GM19395 (cell line): ENCODE measurements around the gene MED15.
"Not testable (repeated sequence)": the region's sequence is repeated elsewhere in the genome, so short reads cannot be mapped to it uniquely, and the experiment has no call there.

Experiments used
- ATAC-seq: cut with Tn5 transposase; IDR thresholded peaks from one replicate; pipeline ENCODE4 v1.9.1; 2021; ENCODE audit warnings: mild to moderate bottlenecking, moderate library complexity; ENCODE audit not compliant: unreplicated experiment

Gene MED15

DNA sequence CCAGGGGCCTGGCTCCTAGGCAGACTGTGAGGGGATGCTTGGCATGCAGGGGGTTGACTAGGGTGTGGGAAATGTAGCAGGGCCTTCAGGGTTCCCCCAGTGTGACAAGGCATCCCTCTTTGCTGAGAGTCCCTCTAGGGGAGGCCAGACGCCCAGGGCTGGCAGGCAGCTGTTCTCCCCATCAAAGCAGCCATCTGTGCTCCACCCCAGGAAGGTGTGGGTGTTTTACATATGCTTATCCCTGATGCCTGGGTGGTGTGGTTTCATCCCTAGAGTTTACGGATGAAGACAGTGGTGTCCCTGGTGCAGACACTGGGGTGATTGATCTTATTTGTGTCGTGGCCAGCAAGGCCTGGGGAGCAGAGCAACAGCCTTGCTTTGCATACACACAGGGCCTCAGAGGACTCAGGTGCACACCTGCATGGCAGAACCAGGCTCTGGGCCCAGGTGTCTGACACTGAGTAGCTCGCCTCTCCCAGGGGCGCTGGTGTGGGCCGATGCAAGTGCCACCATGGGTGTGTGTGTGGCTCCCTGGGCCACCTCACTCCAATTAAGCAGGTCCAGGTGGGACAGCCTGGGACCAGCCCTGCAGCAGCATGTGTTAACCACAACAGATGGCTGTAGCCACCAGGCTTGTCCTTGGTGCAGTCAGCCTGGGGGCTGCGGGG lies 74.2 kb downstream of the MED15 start:
- no peak for ATAC-seq

DNA sequence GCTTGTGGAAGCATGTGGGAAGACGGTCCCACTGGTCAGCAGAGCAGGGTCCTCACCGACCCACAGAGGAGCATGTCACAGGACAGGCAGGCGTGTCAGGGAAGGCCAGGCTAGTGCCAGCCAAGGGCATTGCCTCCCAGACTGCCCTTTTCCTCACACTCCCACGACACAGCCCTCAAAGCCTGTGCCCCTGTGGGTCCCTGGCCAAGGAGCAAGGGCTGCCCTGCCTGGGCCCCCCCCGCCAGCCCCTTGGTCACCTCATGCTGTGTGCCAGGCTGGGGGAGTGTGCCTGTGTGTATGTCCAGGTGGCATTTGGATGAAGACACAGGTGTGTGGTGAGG lies 74.7 kb downstream of the MED15 start:
- no peak for ATAC-seq

DNA sequence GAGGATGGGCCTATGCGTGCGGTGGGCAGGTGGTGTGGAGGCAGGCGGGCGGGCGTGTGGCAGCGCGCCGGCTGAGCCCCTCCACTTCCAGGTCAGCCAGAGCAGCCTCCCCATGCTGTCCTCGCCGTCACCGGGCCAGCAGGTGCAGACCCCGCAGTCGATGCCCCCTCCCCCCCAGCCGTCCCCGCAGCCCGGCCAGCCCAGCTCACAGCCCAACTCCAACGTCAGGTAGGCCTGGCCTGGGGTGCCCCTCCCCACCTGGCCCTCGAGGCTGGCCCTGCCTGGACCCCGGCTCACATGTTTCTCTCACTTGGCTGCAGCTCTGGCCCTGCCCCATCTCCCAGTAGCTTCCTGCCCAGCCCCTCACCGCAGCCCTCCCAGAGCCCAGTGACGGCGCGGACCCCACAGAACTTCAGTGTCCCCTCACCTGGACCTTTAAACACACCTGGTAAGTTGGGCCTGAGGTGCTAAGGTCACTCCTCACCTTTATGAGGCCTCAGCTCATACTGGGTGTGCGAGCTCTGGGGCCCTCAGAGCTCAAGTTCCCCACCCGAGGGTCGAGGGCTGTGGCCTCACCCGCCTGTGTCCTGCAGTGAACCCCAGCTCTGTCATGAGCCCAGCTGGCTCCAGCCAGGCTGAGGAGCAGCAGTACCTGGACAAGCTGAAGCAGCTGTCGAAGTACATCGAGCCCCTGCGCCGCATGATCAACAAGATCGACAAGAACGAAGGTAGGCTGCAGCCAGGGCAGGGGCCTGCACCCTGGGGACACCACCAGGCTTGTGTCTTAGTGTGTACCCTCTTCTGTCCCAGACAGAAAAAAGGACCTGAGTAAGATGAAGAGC lies 75.3 kb downstream of the MED15 start:
- ATAC-seq, result no peak

DNA sequence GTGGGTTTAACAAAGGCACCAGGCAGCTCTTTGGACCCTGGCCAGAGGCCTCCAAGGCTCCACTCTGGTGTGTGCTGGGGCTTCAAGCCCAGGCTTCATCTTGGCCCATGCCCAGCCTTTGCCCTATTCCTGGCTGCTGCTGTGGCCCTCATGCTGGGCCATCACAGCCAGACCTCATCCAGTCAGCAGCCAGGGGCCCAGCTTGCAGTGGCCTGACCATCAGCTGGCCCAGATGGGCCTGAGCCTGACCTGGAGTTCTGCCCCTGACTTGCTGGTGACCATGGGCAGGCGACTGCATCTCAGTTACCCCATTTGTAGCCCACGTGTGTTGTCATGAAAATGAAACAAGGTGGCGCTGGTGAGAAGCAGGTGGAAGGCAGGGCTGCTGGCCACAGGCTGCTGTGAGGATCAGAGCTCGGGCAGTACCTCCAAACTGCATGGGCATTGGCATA lies 76.1 kb downstream of the MED15 start:
- ATAC-seq, result no peak

DNA sequence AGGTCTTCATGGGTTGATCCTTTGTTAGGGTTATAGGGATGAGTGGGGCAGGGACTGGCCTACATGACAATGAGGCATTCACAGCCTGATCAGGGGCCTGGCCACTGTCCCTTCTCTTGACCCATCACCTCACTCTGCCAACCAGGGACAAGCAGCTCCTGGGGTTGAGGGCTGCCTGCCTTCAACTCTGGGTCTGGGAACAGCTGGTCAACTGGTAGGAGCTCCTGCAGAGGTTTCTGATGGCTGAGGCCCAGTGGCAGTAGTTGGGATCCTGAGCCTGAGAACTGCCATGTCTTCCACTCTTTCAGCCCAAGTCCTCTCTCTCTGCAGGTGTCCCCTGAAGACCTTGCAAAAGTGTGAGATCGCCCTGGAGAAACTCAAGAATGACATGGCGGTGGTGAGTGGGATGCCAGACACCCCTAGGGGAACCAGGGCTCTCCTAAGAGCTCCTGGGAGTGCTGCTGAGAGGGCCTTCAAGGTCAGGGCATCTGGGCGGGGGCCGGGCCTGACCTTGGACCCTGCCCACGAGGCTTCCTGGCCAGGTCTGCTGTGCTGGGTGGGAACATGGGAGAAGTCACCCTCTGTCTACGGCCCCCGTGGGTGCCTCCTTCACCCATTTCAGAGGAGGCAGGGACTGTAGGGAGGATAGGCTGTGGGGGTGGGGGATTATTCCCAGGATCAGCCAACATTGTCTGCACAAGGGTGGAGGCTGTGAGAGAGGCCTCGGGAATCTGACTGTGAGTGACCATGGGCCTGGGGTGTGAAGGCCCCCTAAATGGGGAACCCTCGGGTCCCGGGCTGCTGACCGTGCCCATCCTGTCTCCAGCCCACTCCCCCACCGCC lies 76.8 kb downstream of the MED15 start:
- no peak for ATAC-seq

DNA sequence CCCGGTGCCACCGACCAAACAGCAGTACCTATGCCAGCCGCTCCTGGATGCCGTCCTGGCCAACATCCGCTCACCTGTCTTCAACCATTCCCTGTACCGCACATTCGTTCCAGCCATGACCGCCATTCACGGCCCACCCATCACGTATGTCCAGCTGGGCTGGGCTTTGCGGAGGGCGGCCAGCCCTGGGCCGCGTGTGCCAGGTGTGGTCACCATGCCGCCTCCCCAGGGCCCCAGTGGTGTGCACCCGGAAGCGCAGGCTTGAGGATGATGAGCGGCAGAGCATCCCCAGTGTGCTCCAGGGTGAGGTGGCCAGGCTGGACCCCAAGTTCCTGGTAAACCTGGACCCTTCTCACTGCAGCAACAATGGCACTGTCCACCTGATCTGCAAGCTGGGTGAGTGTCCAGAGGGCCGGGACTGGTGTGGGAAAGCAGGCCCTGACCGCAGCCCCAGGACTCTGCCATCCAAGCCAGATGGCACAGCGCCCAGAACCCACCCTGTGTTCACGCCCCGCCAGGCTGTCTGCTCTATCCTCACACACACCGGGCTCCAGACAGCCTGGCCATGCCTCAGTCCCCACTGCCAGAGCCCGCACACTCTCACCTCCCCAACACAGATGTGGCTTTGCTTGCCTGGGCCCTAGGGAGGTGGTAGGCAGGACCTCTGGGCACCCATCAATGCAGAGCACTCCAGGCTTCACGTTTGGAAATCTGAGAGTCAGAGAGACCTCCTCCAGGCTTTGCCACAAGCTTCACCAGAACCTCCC lies 77.6 kb downstream of the MED15 start:
- no peak for ATAC-seq

DNA sequence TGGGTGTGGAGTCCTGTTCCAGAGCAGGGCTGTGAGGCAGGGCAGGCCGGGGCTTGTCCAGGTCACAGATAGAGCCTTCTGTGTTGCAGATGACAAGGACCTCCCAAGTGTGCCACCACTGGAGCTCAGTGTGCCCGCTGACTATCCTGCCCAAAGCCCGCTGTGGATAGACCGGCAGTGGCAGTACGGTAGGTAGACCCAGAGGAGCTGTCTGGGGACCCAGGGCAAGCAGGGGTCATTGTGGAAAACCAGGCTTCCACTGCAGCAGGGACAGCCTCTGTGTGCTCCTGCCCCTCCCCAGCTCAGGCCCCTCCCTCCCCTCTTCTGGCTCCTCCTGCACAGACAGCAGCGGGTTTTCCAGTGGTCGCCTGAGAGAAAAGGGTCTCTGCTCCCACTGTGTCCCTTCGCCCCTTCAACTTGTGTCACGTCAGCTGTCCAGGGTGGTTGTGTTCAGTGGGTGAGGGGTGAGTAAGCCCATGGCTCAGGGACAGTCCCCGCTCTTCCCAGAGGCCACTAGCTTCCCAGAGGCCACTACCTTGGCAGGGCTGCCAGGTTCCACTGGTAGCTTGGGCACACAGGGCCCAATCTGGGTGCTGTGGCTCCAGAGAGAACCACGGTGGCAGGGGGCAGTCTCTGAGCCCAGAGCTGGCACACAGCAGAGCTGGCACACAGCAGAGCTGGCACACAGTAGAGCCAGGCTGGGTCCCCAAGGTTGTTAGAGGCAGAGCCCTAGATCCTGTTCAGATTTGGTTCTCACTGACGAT lies 78.4 kb downstream of the MED15 start:
- ATAC-seq, result no peak

DNA sequence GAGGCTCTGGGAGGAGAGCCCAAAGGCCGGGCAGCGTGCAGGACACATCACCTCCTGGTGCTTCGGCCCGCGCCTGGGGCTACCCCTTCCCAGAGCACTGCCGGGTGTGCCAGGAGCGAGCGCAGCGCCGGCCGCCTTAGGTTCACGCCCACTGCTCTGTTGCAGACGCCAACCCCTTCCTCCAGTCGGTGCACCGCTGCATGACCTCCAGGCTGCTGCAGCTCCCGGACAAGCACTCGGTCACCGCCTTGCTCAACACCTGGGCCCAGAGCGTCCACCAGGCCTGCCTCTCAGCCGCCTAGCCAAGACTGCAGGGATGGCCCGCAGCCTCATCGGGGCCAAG lies 79.0 kb downstream of the MED15 start:
- ATAC-seq, result no peak

DNA sequence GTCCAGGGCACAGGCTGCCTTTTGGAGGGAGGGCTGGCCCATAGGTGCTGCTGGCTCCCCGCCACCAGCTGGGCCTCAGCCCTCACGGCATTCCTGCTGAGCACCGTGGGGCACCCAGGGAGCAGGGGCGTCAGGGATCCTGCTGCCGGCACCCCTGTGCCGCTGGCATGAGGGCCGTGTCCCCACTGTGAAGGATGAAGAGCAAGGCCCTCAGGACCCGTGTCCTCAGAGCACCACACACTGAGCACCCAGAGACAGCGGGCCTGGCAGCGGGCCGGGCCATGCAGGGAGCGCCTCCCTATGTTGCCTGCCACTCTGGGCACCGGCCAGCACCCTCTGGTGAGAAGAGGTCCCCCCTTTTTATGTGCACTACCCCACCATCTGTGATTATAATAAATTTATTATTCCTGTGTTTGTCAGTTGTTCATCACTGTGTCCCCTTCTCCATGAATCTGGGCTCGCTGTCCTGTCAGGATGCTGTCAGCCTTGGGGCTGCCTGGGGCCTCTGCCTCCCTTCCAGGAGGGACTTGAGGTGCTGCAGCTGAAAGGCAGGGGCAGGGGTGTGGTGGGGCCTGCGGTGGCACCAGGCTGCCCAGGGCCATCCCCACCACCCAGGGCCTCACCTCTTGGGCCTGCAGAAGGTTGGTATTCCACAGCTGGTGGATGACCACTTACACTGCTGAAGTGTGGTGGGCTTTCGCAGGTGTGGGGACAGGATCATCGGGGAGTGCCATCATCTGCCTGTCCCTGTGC lies 80.0 kb downstream of the MED15 start:
- no peak for ATAC-seq

DNA sequence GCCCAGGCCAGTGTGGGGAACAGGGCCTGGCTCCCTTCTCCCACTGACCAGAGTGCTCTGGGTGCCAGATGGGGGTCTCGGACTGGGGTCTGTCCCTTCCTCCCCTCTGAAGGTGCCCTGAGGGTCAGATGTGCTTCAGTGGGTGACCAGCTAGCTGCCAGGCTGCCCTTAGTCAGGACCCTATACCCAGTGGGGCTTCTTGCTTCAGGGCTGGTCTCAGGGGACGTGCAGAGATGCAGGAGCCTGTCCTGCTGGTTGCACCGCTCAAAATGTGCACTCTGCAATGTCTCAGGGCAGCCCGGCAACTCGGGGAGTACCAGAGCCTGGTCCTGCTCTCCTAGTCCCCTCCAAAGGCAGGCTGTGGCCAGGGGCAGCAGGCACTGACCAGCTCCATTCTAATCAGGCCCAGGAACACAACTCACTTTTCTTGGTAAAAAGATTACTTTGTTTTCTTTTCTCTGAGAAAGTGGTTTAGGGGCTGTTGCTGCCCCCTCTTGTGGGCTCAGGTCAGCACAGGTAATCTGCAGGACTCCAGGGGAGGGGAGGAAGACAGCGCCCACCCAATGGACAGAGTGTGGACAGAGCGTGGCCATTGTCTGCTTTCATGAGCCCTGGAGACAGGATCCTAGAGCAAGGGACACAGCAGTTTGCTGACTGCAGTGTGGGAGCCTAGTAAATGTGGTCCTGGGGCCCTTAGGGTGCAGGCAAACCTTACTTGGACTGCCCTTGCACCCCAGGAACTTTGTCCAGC lies 80.9 kb downstream of the MED15 start:
- ATAC-seq, result no peak

DNA sequence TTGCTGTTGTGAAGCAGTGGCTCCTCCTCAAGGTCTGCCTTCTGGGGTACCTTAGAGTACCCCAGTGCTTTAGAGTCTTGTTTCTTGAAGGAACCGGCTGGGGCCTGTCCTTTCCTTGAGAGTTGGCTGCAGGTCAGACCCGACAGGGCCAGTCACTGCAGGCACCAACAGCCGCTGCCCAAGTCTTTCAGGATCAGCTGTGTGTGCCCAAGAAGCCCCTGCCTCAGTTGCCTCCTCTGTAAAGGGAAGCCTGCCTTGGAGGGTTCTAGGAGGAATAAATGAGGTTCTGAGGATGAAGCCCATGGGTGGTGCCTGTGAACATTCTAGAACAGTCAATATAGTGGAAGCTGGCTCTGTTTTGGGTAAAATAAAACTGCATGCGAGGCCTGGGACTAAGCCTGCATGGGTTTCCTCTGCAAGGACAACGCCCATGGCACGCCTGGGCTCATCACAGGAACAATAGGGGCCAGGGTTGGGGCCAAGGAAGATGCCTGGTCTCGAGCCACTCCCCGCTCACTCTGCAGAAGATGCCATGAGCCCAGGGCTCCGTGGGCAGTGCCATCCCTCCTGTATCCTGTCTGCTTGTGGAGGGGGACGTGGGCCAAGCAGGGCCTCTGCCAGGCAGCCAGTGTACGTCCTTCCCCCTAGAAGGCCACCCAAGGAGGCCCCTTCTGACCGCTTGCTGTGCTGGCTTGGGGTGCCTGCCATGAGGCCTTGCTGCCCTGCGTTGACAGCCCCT lies 81.6 kb downstream of the MED15 start:
- no peak for ATAC-seq

DNA sequence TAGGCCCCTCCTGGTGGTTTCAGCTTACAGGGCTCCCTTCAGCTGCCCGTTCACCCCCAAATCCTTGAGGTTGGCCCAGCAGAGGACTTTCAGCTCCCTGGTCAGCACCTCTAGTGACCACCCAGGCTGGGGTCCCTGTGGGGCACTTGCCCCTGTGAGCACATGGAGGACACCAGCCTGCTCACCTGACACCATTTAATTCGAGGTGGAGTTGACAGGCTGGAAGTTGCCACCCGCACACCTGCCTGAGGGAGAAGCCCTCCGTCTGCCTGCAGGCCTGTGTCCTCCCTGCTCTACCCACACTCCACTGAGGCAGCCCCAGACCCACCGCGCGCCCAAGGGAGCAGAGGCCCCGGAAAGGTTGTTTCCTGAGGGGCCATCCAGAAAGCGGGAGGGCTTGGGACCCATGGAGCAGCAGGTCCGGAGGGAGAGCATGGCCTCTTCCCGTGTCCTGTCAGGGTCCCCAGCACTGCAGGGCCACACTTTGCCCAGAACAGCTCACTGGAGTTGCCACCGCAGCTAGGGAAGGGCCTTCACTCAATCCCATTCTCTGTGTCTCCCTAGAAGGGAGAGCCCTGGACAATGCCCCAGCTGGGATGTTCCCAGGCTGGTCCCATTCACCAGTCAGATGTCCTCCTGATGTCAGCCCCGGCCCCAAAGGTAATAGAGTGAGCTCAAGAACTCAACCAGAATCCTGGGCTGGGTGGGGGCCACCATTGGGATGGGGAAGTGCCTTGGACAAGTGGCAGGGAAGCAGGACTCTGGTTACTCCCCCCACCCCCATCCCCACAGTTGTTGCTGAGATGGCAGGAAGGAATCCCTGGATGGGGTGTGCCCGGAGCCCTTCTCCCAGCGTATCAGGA lies 82.4 kb downstream of the MED15 start:
- no peak for ATAC-seq

DNA sequence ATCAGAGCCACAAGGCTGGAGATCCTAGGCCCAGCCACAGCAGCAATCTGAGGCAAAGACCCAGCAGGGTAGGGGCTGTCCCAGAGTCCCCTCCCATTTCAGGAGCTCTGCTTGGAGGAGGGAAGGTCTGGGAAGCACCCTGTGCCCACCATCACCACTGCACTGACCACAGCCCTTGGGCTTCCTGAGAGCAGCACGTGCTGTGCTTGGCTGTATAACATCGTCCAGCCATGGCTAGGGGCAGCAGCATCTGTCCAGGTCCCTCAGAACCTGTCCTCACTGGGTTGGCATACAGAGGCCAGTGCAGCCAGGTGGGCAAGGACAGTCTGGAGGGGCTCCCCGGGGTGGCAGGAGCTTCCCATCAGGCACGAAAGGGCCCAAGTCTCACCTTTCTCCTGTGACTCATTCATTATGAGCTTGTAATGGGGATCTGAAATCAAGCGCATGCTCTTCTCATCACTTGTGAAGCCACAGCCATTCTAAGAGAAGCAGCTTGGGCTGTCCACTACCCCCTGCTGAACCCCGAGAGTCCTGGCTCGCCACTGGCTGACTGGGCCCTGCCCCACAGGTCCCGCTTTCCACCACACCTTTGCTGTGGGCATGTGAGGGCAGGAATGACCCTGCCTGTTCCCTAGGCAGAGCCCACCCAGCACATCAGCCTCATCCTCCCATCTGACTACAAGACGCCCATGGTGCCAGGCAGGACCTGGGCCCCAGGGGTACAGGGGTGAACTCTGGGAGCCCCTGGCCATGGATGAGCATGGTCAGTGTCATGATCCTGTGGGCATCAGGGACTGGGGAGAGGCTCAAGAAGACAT lies 83.3 kb downstream of the MED15 start:
- ATAC-seq, result no peak

DNA sequence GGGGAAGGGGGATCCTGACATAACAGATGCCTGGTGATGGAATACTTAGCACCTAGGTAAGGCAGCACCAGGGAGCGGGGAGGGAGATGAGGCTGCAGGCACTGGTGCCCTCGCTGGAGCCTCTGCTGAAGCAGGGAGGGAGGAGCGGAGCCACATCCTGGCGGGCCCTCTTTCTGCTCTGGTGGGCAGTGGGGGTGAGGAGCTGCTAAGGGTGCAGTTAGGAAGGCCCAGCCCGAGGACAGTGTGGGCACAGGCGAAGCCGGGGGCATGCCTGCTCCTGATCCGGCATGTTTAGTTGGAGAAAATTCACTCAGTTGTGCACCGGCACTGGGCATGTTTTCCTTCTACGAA lies 83.9 kb downstream of the MED15 start:
- no peak for ATAC-seq

DNA sequence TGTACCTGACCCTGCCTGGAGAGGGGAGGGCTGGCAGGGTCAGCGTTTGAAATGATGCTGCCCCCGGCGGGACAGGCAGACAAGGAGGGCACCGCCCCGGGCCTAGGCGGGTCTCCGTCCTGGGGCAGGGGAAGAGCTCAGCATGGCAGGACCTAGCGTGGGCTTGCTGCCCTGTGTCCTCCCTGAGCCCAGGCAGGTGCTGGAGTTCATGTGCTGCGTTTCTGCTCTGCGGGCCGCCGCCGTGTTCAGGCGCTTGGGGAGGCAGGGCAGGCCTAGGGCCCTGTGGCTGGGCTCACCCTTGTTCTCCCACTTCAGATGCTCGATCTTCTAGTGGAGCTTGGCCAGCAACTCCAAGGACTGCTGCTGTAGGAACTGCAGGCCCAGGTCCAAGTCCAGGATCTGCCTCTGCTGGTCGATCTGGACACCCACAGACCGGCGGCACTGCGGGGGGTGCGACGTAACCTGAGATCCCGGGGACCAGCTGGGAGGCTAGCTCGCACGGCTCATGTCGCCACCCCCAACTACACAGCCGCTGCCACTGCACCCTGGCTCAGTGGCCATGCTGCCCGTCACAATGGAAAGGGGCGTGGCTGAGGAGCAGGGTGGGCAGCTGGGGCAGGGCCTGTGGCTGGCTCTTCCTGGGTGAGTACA lies 84.4 kb downstream of the MED15 start:
- no peak for ATAC-seq

DNA sequence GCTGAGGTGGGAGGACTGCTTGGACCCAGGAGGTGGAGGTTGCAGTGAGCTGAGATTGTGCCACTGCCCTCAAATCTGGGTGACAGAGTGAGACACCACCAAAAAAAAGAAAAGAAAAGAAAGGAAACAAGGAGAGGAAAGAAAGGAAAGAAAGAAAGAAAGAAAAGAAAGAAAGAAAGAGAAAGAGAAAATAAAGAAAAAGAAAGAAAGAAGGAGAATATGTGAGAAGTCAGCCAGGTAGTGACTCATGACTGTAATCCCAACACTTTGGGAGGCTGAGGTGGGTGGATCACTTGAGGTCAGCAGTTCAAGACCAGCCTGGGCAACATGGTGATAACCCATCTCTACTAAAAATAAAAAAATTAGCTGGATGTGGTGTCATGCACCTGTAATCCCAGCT lies 86.6 kb downstream of the MED15 start:
- ATAC-seq, result not testable (repeated sequence)
